RWPE2 (cell line): Measurements from ENCODE around the gene ATP5F1B.
"Not testable (repeated sequence)": the region's sequence is repeated elsewhere in the genome, so short reads cannot be mapped to it uniquely, and the experiment has no call there.

ENCODE experiments used
- ATAC-seq: fragments of 200-7000 bp; cut with Tn5 transposase; 3 replicates; pipeline ENCODE4 v1.9.1; 2021; ENCODE audit warnings: low read depth
- DNase-seq: peaks from one replicate; pipeline ENCODE4 v3.0.0-alpha.2; 2020; ENCODE audit warnings: low spot score
- H3K27ac ChIP-seq: fragments of 450-650 bp; 2 replicates; pipeline ENCODE4 v1.5.1; 2017; ENCODE audit warnings: mild to moderate bottlenecking; ENCODE audit not compliant: poor library complexity, severe bottlenecking
- H3K27me3 ChIP-seq: fragments of 250-450 bp; sonication (Bioruptor Pico); 2 replicates; pipeline ENCODE4 v1.5.1; 2021; ENCODE audit warnings: mild to moderate bottlenecking, moderate library complexity; ENCODE audit not compliant: insufficient read depth, poor library complexity, severe bottlenecking
- H3K36me3 ChIP-seq: fragments of 250-450 bp; sonication (Bioruptor Pico); 2 replicates; pipeline ENCODE4 v1.5.1; 2020; ENCODE audit warnings: low read depth, mild to moderate bottlenecking, moderate library complexity
- H3K4me1 ChIP-seq: fragments of 250-450 bp; sonication (Bioruptor Pico); 2 replicates; pipeline ENCODE4 v1.5.1; 2021; ENCODE audit warnings: mild to moderate bottlenecking, moderate library complexity; ENCODE audit not compliant: insufficient read depth, poor library complexity, severe bottlenecking
- H3K4me3 ChIP-seq: fragments of 250-450 bp; sonication (Bioruptor Pico); 2 replicates; pipeline ENCODE4 v1.5.1; 2021; ENCODE audit warnings: mild to moderate bottlenecking, moderate library complexity; ENCODE audit not compliant: severe bottlenecking
- H3K9me3 ChIP-seq: fragments of 250-450 bp; sonication (Bioruptor Pico); 2 replicates; pipeline ENCODE4 v1.5.1; 2021; ENCODE audit warnings: mild to moderate bottlenecking, moderate library complexity; ENCODE audit not compliant: severe bottlenecking
- TF ChIP-seq, protein P1 (sequence below): fragments of 450-650 bp; IDR thresholded peaks from one replicate; pipeline ENCODE4 v1.5.1; 2017; ENCODE audit warnings: mild to moderate bottlenecking, moderate library complexity; ENCODE audit not compliant: poor library complexity, severe bottlenecking

Gene ATP5F1B

DNA sequence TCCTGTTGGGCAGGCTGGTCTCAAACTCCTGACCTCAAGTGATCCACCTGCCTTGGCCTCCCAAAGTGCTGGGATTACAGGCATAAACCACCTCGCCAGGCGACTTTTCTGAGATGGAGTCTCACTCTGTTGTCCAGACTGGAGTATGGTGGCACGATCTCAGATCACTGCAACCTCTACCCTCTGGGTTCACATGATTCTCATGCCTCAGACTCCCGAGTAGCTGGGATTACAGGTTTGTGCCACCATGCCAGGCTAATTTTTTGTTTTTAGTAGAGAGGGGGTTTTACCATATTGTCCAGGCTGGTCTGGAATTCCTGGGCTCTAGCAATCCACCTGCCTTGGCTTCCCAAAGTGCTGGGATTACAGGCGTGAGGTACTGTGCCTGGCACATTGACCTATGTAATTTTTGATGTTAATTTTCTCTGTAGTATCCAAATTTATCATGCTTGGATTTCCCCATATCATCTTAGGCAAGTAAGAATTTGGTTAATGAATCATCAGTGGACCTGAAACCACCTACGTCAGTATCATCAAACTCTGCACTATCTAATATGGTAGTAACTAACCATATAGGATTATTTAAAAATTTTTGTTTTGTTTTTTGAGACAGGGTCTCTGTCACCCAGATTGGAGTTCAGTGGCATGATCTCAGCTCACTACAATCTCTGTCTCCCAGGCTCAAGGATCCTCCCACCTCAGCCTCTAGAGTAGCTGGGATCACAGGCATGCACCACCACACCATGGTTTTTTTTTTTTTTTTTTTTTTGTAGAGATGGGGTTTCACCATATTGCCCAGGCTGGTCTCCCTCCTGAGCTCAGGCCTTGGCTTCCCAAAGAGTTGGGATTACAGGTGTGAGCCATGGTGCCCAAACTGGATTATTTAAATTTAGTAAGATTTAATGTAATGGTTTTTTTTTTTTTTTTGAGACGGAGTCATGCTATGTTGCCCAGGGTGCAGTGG, 11.9 kb upstream of the ATP5F1B start:
- ATAC-seq (peak; percentile 32; the same call in 2 of the 3 replicates), DNase-seq (no peak)
- Histone ChIP-seq H3K27ac (no peak overlapping the region), H3K4me1 (no peaks in the 10 kb centered on the region), H3K27me3 (no peaks in the 10 kb centered on the region), H3K36me3 (no peaks in the 10 kb centered on the region; the same call in 1 of the 2 replicates), H3K4me3 (no peak overlapping the region), H3K9me3 (no peaks in the 10 kb centered on the region)
- TF ChIP-seq, protein P1, sequence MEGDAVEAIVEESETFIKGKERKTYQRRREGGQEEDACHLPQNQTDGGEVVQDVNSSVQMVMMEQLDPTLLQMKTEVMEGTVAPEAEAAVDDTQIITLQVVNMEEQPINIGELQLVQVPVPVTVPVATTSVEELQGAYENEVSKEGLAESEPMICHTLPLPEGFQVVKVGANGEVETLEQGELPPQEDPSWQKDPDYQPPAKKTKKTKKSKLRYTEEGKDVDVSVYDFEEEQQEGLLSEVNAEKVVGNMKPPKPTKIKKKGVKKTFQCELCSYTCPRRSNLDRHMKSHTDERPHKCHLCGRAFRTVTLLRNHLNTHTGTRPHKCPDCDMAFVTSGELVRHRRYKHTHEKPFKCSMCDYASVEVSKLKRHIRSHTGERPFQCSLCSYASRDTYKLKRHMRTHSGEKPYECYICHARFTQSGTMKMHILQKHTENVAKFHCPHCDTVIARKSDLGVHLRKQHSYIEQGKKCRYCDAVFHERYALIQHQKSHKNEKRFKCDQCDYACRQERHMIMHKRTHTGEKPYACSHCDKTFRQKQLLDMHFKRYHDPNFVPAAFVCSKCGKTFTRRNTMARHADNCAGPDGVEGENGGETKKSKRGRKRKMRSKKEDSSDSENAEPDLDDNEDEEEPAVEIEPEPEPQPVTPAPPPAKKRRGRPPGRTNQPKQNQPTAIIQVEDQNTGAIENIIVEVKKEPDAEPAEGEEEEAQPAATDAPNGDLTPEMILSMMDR, result no peak

DNA sequence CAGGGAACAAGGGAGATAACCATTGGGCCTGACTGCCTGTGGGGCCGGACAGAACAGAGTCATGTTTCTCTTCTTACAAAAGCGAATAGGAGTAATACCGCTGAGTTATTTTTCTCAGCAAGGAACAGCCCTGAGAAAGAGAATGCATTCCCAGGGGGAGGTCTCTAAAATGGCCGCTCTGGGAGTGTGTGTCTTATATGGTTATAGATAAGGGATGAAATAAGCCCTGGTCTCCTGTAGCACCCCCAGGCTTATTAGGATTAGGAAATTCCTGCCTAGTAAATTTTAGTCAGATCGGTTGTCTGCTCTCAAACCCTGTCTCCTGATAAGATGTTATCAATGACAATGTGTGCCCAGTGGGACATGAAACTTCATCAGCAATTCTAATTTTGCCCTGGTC, 8.0 kb upstream of the ATP5F1B start:
- not testable (repeated sequence) for DNase-seq, ATAC-seq, H3K9me3 ChIP-seq, H3K27me3 ChIP-seq, H3K36me3 ChIP-seq, H3K4me1 ChIP-seq, H3K27ac ChIP-seq, H3K4me3 ChIP-seq

- not testable (repeated sequence) for H3K27ac ChIP-seq
Measured at GRCh38 chr12:56648023-56648422, 2.2 kb upstream of the ATP5F1B start.

DNA sequence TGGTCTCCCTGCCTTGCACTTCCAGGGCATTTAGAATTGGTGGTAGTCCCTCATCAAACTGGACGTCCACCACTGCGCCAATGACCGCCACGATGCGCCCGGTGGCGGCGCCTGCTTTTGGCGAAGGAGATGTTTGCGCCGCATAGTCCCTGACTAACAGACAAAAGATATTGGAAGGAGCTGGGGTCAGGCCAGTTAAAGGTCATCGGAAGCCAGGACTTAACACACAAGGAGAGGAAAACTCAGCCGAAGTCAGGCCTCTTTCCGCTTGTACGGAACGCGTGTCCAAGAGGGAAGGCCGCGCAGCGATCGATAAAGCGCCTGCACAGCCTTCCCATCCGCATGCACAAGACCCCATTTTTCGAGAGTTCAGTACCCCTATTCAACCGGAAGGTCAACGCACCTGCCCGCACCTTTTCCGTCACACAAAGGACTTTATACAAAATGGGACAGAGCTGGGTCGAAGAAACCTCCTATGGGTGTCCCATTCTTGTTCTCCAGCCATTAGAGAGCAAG, 525 bp downstream of the ATP5F1B start:
- TF ChIP-seq, protein P1, result no peak
- peaks cover 48% of the 10 kb centered on the region for H3K36me3 ChIP-seq
- ATAC-seq, result no peak
- H3K27me3 ChIP-seq, result no peaks in the 10 kb centered on the region
- DNase-seq, result no peak
- peaks cover 8% of the 10 kb centered on the region for H3K4me1 ChIP-seq
- H3K9me3 ChIP-seq, result no peaks in the 10 kb centered on the region
- peak overlapping the region; percentile 71 for H3K4me3 ChIP-seq
- H3K27ac ChIP-seq, result peak overlapping the region; percentile 65

More at GRCh38 chr12:56648023-56648422, 2.2 kb upstream of the ATP5F1B start:
- not testable (repeated sequence) for H3K4me1 ChIP-seq, H3K9me3 ChIP-seq, H3K27me3 ChIP-seq, H3K4me3 ChIP-seq, DNase-seq, ATAC-seq
- H3K36me3 ChIP-seq, result peaks cover 21% of the 10 kb centered on the region

DNA sequence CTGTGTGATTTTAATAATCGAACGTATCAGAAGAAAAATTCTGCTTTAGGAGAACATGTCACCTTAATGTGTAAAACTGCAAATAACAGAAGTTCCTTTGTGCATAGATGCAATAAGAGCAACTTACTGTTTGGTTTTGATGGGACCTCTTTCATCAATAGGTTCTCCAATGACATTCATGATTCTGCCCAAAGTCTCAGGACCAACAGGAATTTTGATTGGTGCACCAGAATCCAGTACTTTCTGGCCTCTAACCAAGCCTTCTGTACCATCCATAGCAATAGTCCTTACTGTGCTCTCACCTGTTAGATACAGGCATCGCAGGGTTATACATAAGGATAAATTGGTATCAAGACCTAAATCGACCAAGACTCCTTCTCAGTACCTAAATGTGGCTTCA, 1.1 kb downstream of the ATP5F1B start:
- peaks cover 54% of the 10 kb centered on the region for H3K36me3 ChIP-seq
- no peaks in the 10 kb centered on the region for H3K27me3 ChIP-seq
- H3K27ac ChIP-seq, result peak overlapping the region; percentile 65
- ATAC-seq (no peak), DNase-seq (no peak)
- H3K4me3 ChIP-seq, result peak overlapping the region; percentile 71
- TF ChIP-seq, protein P1, result no peak
- no peaks in the 10 kb centered on the region for H3K9me3 ChIP-seq
- H3K4me1 ChIP-seq, result peaks cover 8% of the 10 kb centered on the region
